ENCODE results near the gene AKR1D1.

- TF ChIP-seq POLR2A (IDR thresholded peaks at IDR 0.05; ENCODE audit: low read depth, low read length) (no peak), POLR2AphosphoS5 (IDR thresholded peaks at IDR 0.05; ENCODE audit: low read depth, low read length) (no peak), TAF1 (IDR thresholded peaks at IDR 0.05; ENCODE audit: borderline replicate concordance, low read depth, low read length) (no peak)
Measured at GRCh38 chr7:138072726-138073125, 3.5 kb upstream of the AKR1D1 start.

All from GM12892 (cell line).